Astrocyte (in vitro differentiated cells and primary cell): Measurements from ENCODE around the gene HIC1. TPM values are rescaled to one million over a fixed set of nuclear protein-coding genes. Genes with fewer than 3 reads are reported as not detected.

Experiments
- DNase-seq: peaks from one replicate; pipeline ENCODE4 v3.0.0-alpha.2; 2010; ENCODE audit warnings: low read depth
- FAIRE-seq: peaks from 2 replicates; lab custom pipeline; 2011; peaks lifted over from hg19 to GRCh38; lab: Jason Lieb, UNC
- H2AFZ ChIP-seq: 2 replicates; pipeline ENCODE4 v1.6.0; 2012; ENCODE audit warnings: low read depth, low read length, inconsistent platforms
- H3K27ac ChIP-seq: 2 replicates; pipeline ENCODE4 v1.5.1; 2011; ENCODE audit warnings: low read depth, low read length, inconsistent platforms
- H3K27me3 ChIP-seq: 2 replicates; pipeline ENCODE4 v1.6.0; 2011; ENCODE audit warnings: low read length, inconsistent platforms; ENCODE audit not compliant: insufficient read depth
- H3K36me3 ChIP-seq: 2 replicates; pipeline ENCODE4 v1.5.1; 2011; ENCODE audit warnings: low read length, inconsistent platforms; ENCODE audit not compliant: insufficient read depth
- H3K4me1 ChIP-seq: 2 replicates; pipeline ENCODE4 v1.5.1; 2011; ENCODE audit warnings: low read length, inconsistent platforms; ENCODE audit not compliant: insufficient read depth
- H3K4me2 ChIP-seq: 2 replicates; pipeline ENCODE4 v1.6.0; 2012; ENCODE audit warnings: low read length, inconsistent platforms
- H3K4me3 ChIP-seq: 2 replicates; pipeline ENCODE4 v1.5.1; 2011; ENCODE audit warnings: low read depth, mild to moderate bottlenecking, low read length, inconsistent platforms; ENCODE audit not compliant: insufficient read depth
- H3K79me2 ChIP-seq: 2 replicates; pipeline ENCODE4 v1.6.0; 2012; ENCODE audit warnings: mild to moderate bottlenecking, low read length, inconsistent platforms; ENCODE audit not compliant: insufficient read depth
- H3K9ac ChIP-seq: 2 replicates; pipeline ENCODE4 v1.6.0; 2012; ENCODE audit warnings: mild to moderate bottlenecking, low read length, inconsistent platforms
- H3K9me3 ChIP-seq: 2 replicates; pipeline ENCODE4 v1.5.1; 2012; ENCODE audit warnings: low read depth, mild to moderate bottlenecking, low read length, inconsistent platforms; ENCODE audit not compliant: insufficient read depth
- H4K20me1 ChIP-seq: 2 replicates; pipeline ENCODE4 v1.6.0; 2012; ENCODE audit warnings: low read length, inconsistent platforms; ENCODE audit not compliant: insufficient read depth
- H3K27ac Mint-ChIP-seq: one replicate; pipeline ENCODE4 v1.8.0; 2021; ENCODE audit warnings: mild to moderate bottlenecking, mixed read lengths; ENCODE audit not compliant: unreplicated experiment
- H3K27me3 Mint-ChIP-seq: one replicate; pipeline ENCODE4 v1.8.0; 2021; ENCODE audit warnings: low read depth, mixed read lengths; ENCODE audit not compliant: unreplicated experiment
- H3K36me3 Mint-ChIP-seq: one replicate; pipeline ENCODE4 v1.8.0; 2021; ENCODE audit warnings: low read depth, mixed read lengths; ENCODE audit not compliant: unreplicated experiment
- H3K4me1 Mint-ChIP-seq: one replicate; pipeline ENCODE4 v1.8.0; 2021; ENCODE audit warnings: low read depth, mixed read lengths; ENCODE audit not compliant: unreplicated experiment
- H3K4me3 Mint-ChIP-seq: one replicate; pipeline ENCODE4 v1.8.0; 2021; ENCODE audit warnings: mild to moderate bottlenecking, moderate library complexity, mixed read lengths; ENCODE audit not compliant: unreplicated experiment
- H3K9me3 Mint-ChIP-seq: one replicate; pipeline ENCODE4 v1.8.0; 2021; ENCODE audit warnings: mild to moderate bottlenecking, mixed read lengths; ENCODE audit not compliant: unreplicated experiment
- CTCF ChIP-seq: IDR thresholded peaks from 2 replicates; pipeline ENCODE4 v1.5.1; 2011; ENCODE audit warnings: low read depth, mild to moderate bottlenecking, inconsistent platforms, low read length, moderate library complexity; ENCODE audit not compliant: insufficient read depth
- EZH2 ChIP-seq: IDR thresholded peaks from 2 replicates; pipeline ENCODE4 v1.6.1; 2012; ENCODE audit warnings: mild to moderate bottlenecking, low read length, inconsistent platforms; ENCODE audit not compliant: insufficient read depth
- total RNA-seq: library from RNA; stranded (reverse); gene quantifications from 2 replicates; pipeline ENCODE4 v1.2.1, GENCODE V29; 2021

HIC1 gene
- total RNA-seq, 1 donor from 2014 or later = 9.0 TPM

GRCh38 chr17:2015314-2015713 lies 39.6 kb upstream of the HIC1 start:
- no peak overlapping the region for H2AFZ ChIP-seq
- Mint-ChIP-seq H3K36me3 (peaks cover 2% of the 10 kb centered on the region), H3K27ac (no peak overlapping the region), H3K9me3 (peaks cover 8% of the 10 kb centered on the region), H3K27me3 (peaks cover 61% of the 10 kb centered on the region), H3K4me3 (no peak overlapping the region), H3K4me1 (peaks cover 9% of the 10 kb centered on the region)
- DNase-seq = no peak
- no peak for FAIRE-seq
- no peak overlapping the region for H3K27ac ChIP-seq
- H4K20me1 ChIP-seq = no peaks in the 10 kb centered on the region
- H3K4me3 ChIP-seq = no peak overlapping the region
- H3K9ac ChIP-seq = no peak overlapping the region
- peaks cover 11% of the 10 kb centered on the region for H3K4me1 ChIP-seq
- H3K79me2 ChIP-seq = no peaks in the 10 kb centered on the region
- H3K4me2 ChIP-seq = no peak overlapping the region
- TF ChIP-seq EZH2 = no peak
- TF ChIP-seq CTCF = no peak
- no peaks in the 10 kb centered on the region for H3K36me3 ChIP-seq
- no peaks in the 10 kb centered on the region for H3K9me3 ChIP-seq
- H3K27me3 ChIP-seq = peaks cover 32% of the 10 kb centered on the region

- Histone ChIP-seq H3K4me2 (no peak overlapping the region), H3K27ac (no peak overlapping the region), H2AFZ (no peak overlapping the region), H3K79me2 (no peaks in the 10 kb centered on the region), H3K9me3 (no peaks in the 10 kb centered on the region), H3K4me1 (peaks cover 8% of the 10 kb centered on the region), H3K9ac (no peak overlapping the region), H3K27me3 (peaks cover 40% of the 10 kb centered on the region), H3K4me3 (no peak overlapping the region), H3K36me3 (no peaks in the 10 kb centered on the region), H4K20me1 (no peaks in the 10 kb centered on the region)
- peaks cover 71% of the 10 kb centered on the region for H3K27me3 Mint-ChIP-seq
- H3K4me1 Mint-ChIP-seq = peaks cover 6% of the 10 kb centered on the region
- no peak for TF ChIP-seq CTCF
- no peak for TF ChIP-seq EZH2
- H3K9me3 Mint-ChIP-seq = peaks cover 8% of the 10 kb centered on the region
- FAIRE-seq = no peak
- no peak for DNase-seq
- H3K4me3 Mint-ChIP-seq = no peak overlapping the region
- H3K27ac Mint-ChIP-seq = no peak overlapping the region
- H3K36me3 Mint-ChIP-seq = peaks cover 2% of the 10 kb centered on the region
These were observed 38.4 kb upstream of the HIC1 start for GRCh38 chr17:2016494-2016893.

- FAIRE-seq (no peak), DNase-seq (no peak)
- no peak overlapping the region for H2AFZ ChIP-seq
- H3K36me3 Mint-ChIP-seq = peaks cover 2% of the 10 kb centered on the region
- no peak overlapping the region for H3K9ac ChIP-seq
- H3K27me3 Mint-ChIP-seq = peaks cover 72% of the 10 kb centered on the region
- peaks cover 45% of the 10 kb centered on the region for H3K27me3 ChIP-seq
- H3K27ac ChIP-seq = no peak overlapping the region
- no peaks in the 10 kb centered on the region for H3K4me1 Mint-ChIP-seq
- H3K27ac Mint-ChIP-seq = no peak overlapping the region
- no peak overlapping the region for H3K4me3 Mint-ChIP-seq
- no peak overlapping the region for H3K4me3 ChIP-seq
- H3K9me3 Mint-ChIP-seq = peaks cover 6% of the 10 kb centered on the region
- no peaks in the 10 kb centered on the region for H3K79me2 ChIP-seq
- H3K4me2 ChIP-seq = no peak overlapping the region
- H4K20me1 ChIP-seq = no peaks in the 10 kb centered on the region
- H3K4me1 ChIP-seq = no peaks in the 10 kb centered on the region
- no peaks in the 10 kb centered on the region for H3K36me3 ChIP-seq
- no peak for TF ChIP-seq CTCF
- TF ChIP-seq EZH2 = no peak
- H3K9me3 ChIP-seq = no peaks in the 10 kb centered on the region
These were observed 37.5 kb upstream of the HIC1 start for GRCh38 chr17:2017274-2017941.
